ENCODE measurements around the gene FBLIM1. TPM values are rescaled to one million over a fixed set of nuclear protein-coding genes. Genes with fewer than 3 reads are reported as not detected.
"Not testable (repeated sequence)": the region's sequence is repeated elsewhere in the genome, so short reads cannot be mapped to it uniquely, and the experiment has no call there.

FBLIM1 gene
- polyA plus RNA-seq, 4 donors: 52.0 to 60.6 (median 56.7) TPM

- no peak for DNase-seq (ENCODE audit: low read depth in 4 of 4, low spot score in 3 of 4)
Observed at GRCh38 chr1:15804060-15804459, 45.5 kb downstream of the FBLIM1 start.

GRCh38 chr1:15807121-15807520 lies 48.5 kb downstream of the FBLIM1 start:
- DNase-seq (ENCODE audit: low read depth in 4 of 4, low spot score in 3 of 4): no peak

- not testable (repeated sequence) for DNase-seq (ENCODE audit: low read depth in 4 of 4, low spot score in 3 of 4)
Observed at GRCh38 chr1:15807549-15807948, 49.0 kb downstream of the FBLIM1 start, which contains the start of gene UQCRHL. TSS of gene UQCRHL (minus strand) at chr1:15807649. CDS start at chr1:15807649, 0 bp downstream.

DNA sequence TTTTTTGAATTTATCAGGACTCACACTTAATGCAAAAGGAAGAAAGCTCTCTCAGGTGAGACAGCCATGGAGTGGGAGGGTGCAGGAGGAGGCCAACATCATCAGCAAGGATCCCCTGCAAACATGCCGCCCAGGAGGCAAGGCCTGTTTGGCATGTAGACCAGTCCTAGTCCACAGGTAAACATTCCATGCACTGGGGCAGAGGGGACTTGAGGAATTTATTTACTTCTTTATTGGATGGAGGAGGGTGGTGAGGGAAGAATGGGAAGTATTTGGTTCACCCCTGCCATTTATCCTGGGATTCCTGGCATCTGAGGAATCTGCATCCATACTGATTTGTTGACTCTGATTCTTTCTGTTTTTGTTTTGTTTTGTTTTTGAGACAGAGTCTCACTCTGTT lies 50.4 kb downstream of the FBLIM1 start:
- no peak for DNase-seq (ENCODE audit: low read depth in 4 of 4, low spot score in 3 of 4)

GRCh38 chr1:15810073-15810472 lies 51.5 kb downstream of the FBLIM1 start:
- DNase-seq (ENCODE audit: low read depth in 4 of 4, low spot score in 3 of 4): no peak

DNA sequence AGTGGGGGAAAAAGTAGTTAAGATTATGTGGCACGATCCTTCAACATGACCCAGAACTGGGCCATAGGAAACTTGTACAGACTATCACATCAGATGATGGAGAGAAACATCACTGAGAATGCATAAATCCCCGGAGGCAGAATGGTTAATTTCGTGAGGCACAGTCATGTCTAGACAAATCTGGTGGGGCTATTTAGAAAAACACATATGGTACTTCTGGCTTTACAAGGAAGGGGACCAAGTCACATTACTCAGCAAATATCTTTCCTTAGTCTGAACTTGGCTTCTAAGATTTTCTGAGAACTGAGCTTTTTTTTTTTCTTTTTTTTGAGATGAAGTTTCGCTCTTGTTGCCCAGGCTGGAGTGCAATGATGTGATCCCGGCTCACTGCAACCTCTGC lies 58.1 kb downstream of the FBLIM1 start:
- DNase-seq (ENCODE audit: low read depth in 4 of 4, low spot score in 3 of 4): no peak

GRCh38 chr1:15820478-15820877 lies 61.9 kb downstream of the FBLIM1 start:
- no peak for DNase-seq (ENCODE audit: low read depth in 4 of 4, low spot score in 3 of 4)

GRCh38 chr1:15825800-15826199 lies 67.2 kb downstream of the FBLIM1 start:
- no peak for DNase-seq (ENCODE audit: low read depth in 4 of 4, low spot score in 3 of 4)

- no peak for DNase-seq (ENCODE audit: low read depth in 4 of 4, low spot score in 3 of 4)
Observed at GRCh38 chr1:15826810-15827507, 68.4 kb downstream of the FBLIM1 start.

DNA sequence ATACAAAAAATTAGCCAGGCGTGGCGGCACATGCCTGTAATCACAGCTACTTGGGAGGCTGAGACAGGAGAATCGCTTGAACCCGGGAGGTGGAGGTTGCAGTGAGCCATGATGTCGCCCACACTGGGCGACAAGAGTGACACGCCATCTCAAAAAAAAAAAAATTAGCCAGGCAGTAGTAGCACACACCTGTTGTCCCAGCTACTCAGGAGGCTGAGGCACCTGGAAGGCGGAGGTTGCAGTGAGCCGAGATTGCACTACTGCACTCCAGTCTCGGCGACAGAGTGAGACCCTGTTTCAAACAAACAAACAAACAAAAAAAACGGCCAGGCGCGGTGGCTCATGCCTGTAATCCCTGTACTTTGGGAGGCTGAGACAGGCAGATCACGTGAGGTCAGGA lies 69.0 kb downstream of the FBLIM1 start:
- DNase-seq (ENCODE audit: low read depth in 4 of 4, low spot score in 3 of 4): not testable (repeated sequence)

DNA sequence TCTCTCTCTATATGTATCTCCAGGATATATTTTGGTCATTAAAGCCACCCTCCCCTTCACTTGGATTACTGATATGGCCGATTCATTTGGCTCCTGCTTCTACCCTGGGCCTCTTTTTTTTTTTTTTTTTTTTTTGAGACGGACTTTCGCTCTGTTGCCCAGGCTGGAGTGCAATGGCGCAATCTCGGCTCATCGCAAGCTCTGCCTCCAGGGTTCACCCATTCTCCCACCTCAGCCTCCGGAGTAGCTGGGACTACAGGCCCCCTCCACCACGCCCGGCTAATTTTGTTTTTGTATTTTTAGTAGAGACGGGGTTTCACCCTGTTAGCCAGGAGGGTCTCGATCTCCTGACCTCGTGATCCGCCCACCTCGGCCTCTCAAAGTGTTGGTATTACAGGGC lies 70.3 kb downstream of the FBLIM1 start:
- not testable (repeated sequence) for DNase-seq (ENCODE audit: low read depth in 4 of 4, low spot score in 3 of 4)

DNA sequence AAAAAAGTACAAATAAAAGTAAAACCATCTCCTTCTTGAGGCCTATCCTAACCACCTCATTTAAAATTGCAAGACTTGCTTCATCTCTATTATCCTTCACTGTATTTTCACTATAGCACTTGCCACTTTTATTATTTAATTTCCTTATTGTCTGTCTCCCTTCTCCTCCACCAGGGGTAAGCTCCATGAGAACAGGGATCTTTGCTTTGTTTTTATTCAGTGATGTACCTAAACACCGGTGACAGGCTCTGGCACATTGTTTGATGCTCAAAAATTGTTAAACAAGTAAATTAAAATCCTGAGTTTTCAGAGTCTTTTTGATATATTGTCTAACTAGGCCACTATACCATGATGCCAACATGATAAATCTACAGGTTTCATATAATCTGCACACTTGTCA lies 71.7 kb downstream of the FBLIM1 start:
- no peak for DNase-seq (ENCODE audit: low read depth in 4 of 4, low spot score in 3 of 4)

DNA sequence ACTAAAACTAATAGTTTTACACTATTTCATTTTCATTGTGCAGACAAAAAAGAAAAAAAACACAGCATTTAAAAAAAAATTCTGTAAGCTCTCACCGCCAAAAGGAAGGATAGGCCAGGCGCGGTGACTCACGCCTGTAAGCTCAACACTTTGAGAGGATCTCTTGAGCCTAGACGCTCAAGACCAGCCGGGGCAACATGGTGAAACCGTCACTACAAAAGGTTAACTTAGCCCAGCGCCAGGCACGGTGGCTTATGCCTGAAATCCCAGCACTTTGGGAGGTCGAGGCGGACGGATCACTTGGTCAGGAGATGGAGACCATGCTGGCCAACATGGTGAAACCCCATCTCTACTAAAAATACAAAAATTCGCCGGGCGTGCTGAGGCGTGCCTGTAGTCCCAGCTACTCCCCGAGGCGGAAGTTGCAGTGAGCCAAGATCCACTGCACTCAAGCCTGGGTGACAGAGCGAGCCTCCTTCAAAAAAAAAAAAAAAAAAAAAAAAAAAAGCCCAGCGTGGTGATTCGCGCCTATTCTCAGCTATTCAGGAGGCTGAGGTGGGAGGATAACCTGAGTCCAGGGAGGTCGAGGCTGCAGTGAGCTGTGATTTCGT lies 74.6 kb downstream of the FBLIM1 start:
- DNase-seq (ENCODE audit: low read depth in 4 of 4, low spot score in 3 of 4): no peak

DNA sequence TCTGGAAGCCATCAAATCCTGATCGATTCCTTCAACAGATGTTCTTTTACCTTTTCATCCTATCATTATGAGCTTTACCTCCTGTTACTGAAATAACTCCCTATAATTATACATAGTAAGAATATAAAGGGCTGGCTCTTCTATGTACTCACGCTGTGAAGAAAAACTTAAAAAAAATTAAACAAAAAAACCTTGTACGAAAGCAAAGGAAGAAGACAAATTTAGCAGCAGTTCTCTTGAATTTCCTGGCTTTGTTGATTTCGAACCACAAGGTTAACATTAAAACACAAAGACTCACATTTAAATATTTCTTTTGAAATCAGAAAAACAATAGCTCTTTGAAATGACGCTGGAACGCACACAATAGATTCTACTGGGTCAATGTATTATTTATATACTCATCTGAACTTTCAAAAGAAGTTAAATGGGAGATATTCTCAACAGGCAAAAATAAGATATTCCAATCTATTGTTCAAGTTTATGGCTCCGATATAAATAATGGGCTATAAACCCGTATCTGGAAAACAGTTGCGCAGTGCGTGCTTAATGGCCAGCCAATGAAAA lies 75.3 kb downstream of the FBLIM1 start:
- DNase-seq (ENCODE audit: low read depth in 4 of 4, low spot score in 3 of 4): no peak

DNA sequence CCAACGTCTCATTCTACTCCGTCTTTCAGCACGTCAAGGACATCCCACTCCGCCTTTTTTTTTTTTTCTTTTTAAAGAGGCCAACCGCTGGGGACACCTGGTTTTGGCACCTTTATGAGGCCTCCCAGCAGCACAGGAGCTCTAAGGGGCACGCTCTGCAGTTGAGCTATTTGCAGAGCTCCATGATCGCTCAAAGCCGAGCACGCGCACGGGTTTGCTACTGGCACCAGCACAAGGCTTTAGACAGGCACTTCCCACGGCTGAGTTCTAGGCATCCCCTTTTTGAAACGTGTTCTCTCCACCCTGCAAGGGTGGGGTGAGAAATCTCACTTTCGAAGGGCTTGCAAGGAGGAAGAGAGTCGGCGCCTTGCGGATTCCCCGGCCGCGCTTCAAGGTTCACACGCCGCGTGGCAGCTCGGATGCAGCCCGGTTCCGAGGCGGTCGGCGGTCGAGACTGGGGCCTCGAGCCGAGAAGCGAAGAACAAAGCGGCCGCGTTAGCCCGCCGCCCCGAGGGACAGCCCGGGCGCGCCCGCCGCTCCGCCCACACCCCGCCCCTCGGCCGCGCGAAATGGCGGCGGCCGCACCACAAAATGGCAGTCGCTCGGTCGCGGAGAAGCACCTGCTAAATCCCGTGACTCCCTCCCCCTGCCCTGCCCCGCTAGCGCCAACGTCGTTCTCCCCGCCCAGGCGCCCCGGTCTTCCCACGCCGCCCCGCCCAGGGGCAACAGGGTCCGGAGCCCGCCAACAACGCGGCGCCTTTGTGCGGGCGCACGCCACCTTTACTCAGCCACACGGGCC lies 76.0 kb downstream of the FBLIM1 start:
- peak; percentile 91 to 94 (median 93) for DNase-seq (ENCODE audit: low read depth in 4 of 4, low spot score in 3 of 4)

- DNase-seq (ENCODE audit: low read depth in 4 of 4, low spot score in 3 of 4): no peak
Observed at GRCh38 chr1:15835205-15835740, 76.7 kb downstream of the FBLIM1 start.

GRCh38 chr1:15835741-15836510 lies 77.3 kb downstream of the FBLIM1 start:
- DNase-seq (ENCODE audit: low read depth in 4 of 4, low spot score in 3 of 4): peak; percentile 99 to 100 (median 99)

Measured in right renal pelvis (tissue), 4 donors.